Stimulated activated CD4-positive, alpha-beta T cell treated with anti-CD3 and anti-CD28 coated beads, Interleukin-4, amount 100 ng/mL, for 1 hour (primary cell): ENCODE data around the gene NOP56.
"Not testable (repeated sequence)": the region's sequence is repeated elsewhere in the genome, so short reads cannot be mapped to it uniquely, and the experiment has no call there.

Source experiments
- DNase-seq: peaks from one replicate; pipeline ENCODE4 v3.0.0-alpha.2; 2020

NOP56 gene

DNA sequence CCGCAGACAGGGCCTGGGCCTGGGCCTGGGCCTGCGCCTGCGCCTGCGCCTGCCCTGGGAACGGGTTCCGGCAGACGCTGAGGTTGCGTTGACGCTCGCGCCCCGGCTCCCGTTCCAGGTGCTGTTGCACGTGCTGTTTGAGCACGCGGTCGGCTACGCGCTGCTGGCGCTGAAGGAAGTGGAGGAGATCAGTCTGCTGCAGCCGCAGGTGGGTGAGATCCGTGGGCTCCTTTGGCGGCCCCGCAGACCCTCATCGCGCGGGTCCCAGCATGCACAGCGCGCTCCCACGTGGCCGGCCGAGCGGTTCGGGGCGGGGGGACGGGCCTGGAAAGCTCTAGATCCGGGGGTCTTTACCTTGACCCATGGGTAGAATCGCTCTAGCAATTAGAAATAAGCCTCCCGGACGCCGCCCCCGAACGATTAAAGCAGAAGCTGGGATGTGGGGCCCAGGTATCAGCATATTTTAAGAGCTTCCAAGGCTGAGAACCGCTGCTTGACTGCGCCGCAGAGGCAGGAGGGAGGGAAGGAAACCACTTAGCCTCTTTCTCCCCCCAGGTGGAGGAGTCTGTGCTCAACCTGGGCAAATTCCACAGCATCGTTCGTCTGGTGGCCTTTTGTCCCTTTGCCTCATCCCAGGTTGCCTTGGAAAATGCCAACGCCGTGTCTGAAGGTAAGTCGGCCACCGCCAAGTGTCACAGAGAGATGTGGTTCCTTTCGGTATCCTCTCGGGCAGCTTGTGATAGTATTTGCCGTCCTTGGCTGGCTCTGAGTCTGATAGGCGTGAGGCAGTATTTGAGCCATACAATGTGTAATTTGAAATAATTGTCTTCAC is 508 bp downstream of the NOP56 start:
- peak; percentile 60 for DNase-seq

DNA sequence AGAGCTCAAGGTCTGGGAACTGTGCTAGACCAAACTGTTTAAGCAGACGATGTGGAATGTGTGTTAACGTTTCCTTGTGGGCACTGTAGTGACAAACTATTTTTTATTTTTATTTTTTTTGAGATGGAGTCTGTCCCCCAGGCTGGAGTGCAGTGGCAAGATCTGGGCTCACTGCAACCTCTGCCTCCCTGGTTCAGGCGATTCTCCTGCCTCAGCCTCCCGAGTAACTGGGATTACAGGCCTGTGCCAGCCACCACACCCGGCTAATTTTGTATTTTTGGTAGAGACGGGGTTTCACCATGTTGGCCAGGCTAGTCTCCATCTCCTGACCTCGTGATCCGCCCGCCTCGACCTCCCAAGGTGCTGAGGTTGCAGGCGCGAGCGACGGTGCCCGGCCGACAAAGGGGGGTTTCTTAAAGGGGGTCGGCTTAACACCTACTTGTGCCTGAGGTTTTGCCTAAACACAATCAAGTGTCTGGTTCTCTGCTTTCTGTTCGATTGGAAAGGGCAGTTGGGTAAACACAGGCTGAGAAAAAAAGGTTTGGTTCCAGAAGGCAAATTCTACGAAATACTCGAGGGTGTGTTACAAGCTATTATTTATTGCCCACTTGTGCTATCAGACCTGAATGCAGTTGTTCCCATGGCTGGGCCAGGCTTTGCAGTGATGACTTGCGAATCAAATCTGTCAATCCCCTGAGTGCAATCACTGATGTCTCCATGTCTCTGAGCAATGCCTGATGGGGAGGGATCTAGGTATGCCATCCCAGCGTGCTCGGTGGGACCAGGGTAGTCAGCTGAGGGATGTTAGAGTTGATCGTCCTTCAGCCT is 1.3 kb downstream of the NOP56 start:
- no peak for DNase-seq

GRCh38 chr20:2654384-2654822 is 2.0 kb downstream of the NOP56 start:
- DNase-seq = no peak

GRCh38 chr20:2654831-2655230 is 2.4 kb downstream of the NOP56 start:
- no peak for DNase-seq

DNA sequence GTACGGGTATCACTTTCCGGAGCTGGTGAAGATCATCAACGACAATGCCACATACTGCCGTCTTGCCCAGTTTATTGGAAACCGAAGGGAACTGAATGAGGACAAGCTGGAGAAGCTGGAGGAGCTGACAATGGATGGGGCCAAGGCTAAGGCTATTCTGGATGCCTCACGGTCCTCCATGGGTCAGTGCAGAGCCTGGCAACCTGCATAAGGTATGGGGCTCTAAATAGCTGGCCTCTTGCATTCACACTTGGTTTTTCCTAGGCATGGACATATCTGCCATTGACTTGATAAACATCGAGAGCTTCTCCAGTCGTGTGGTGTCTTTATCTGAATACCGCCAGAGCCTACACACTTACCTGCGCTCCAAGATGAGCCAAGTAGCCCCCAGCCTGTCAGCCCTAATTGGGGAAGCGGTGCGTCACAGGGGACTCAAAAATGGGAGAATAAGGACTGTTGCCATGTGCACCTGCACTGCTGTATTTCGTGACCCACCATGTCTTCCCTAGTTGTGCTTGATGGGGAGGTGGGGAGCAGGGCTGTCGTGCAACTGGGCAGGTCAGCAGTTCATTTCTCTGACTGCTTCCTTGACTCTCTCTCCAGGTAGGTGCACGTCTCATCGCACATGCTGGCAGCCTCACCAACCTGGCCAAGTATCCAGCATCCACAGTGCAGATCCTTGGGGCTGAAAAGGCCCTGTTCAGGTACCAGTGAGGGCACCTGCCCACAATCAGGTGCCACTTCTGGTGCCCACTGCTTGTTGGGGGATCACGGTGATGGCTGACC is 3.1 kb downstream of the NOP56 start:
- no peak for DNase-seq

GRCh38 chr20:2656471-2657117 is 4.2 kb downstream of the NOP56 start:
- DNase-seq = no peak

GRCh38 chr20:2657241-2657640 is 4.8 kb downstream of the NOP56 start:
- no peak for DNase-seq

DNA sequence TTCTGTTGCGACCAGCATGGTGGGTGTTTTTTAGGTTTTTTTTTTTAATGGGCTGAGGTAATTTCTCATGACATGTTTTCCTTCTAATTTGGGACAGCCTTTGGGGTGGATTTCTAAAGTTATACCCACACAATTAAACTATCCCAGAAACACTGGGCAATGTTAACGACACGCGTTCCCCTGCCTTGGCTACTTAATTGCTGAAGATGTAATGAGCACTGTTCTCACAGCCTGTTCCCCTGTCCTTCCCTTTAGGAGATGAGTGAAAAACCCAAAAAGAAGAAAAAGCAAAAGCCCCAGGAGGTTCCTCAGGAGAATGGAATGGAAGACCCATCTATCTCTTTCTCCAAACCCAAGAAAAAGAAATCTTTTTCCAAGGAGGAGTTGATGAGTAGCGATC is 5.2 kb downstream of the NOP56 start:
- no peak for DNase-seq

- no peak for DNase-seq
Measured at GRCh38 chr20:2658414-2659354, 6.3 kb downstream of the NOP56 start.

DNA sequence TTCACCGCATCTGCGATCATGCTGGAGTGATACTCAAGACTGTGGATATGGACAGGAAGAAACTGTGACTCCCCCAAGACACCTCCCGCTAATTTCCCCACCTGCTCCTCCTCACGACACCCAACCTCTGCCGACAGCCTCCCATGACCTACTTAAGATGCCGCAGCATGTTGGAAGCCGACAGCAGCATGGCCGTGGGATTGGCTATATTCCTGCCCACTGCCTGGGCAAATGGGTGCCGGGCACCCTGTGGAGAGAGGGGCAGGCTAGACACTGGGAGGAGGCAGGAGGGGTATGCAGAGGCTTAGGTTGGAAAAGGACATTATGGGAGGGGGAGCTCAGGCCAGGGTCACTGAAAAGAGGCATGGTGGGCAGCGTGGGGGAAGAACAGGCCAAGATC is 7.1 kb downstream of the NOP56 start:
- no peak for DNase-seq

DNA sequence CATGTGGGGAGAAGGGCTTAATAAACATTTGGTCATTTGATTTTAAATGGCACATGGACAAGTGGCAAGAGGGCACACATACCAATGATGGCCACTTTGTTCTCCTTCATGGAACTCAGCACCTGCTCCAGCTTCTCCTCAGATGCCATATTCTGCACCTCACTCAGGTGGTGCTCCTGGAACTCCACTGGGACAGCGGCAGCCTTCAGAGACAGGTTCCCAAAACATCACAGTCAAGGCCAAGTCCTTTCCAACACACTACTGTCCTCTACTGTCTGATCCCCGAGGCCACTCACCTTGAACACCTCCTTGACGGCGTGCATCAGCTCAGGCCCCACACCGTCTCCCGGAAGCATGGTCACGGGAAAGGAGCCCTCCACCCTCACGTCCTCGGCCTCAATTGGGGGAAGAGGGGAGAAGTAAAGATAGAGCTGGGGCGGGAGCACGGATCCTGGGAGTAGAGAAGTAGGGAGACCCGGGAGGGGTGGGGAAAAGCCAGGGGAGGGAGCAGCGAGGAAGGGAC is 11.0 kb downstream of the NOP56 start:
- no peak for DNase-seq

DNA sequence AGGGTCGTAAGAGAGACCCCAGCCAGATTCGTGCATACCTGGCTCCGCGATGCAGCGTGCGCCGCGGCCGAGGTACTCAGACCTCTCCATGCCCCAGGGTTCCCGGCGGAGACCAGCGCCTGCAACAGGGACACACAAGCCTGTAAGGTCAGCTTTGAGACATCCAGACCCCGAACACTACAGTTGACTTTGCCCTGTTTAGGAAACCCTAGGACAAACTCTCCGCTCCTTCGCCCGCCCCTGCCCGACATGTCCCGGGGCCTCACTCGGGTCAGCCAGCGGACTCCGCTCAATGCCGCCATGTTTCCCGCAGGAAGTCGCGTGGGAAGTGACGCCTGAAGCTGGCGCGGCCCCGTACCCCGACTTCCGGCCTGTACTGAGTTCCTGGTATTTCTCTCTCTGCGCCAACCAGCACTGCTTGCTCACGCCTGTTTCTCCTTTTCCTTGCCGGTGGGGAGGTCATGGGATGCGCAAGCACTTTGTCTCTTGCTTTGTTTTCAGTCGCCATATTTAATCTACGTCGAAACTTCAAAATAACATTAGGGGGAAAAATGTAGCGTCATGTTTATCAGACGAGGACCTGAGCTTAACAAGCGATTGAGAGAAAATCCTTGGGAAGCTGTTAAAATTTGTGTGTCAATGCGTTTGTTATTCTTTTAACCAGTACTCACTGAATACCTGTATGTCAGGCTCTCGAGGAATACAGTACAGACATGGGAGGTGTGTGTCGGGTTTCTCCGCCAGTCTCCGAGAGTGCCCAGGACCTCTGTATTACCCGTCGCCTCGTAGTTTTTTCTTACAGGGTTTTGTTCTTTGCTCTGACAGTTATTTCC is 11.7 kb downstream of the NOP56 start, which contains the start of gene IDH3B:
TSS of gene IDH3B (minus strand) at position 330 of the 833 bp plus-strand sequence. CDS start at position 302, 28 bp downstream.
- peak; percentile 88 for DNase-seq

- no peak for DNase-seq
Measured at GRCh38 chr20:2671977-2672376, 19.5 kb downstream of the NOP56 start.

DNA sequence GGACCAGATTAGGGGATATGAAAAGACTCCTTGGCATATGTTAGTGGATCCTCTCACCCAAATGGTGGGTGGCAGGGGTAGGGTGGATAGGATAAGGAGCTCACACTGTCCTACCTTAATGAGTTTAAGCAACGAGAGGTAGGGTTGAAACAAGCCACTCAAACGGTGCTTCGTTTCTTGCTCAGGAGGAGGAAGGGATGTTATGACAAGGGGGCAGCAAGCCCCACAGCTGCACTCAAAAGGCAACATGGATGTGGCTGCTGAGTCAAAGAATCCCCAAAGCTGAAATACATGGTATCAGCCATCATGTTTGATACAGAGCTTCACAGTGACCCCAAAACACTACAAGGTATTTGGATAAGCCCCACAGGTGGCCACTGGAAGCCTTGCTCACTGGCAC is 20.0 kb downstream of the NOP56 start:
- DNase-seq = no peak

GRCh38 chr20:2673453-2673852 is 21.0 kb downstream of the NOP56 start:
- no peak for DNase-seq

DNA sequence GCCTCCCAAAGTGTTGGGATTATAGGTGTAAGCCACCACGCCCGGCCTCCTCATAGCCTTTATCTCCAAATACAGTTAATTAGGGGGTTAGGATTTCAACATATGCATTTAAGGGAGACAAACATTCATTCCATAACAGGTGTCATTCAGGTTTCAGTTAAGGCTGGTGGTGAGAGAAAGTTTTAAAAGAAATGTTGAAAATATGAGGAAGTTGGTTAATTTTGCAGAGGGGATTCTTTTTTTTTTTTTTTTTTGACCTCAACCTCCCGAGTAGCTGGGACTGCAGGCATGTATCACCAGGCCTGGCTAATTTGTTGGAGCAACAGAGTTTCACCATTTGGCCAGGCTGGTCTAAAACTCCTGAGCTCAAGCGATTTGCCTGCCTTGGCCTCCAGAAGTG is 27.6 kb downstream of the NOP56 start:
- no peak for DNase-seq

DNA sequence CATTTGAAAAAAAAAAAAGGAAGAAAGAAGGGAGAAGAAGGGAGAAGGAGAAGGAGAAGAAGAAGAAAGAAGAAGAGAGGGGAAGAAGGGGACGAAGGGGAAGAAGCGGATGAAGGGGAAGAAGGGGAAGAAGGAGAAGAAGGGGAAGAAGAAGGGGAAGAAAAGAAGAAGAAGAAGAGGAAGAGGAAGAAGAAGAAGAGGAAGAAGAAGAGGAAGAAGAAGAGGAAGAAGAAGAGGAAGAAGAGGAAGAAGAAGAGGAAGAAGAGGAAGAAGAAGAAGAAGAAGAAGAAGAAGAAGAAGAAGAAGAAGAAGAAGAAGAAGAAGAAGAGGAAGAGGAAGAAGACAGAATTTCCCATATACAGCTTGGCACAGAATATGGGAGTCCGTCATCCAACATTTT is 29.6 kb downstream of the NOP56 start:
- not testable (repeated sequence) for DNase-seq

GRCh38 chr20:2684817-2685216 is 32.4 kb downstream of the NOP56 start:
- not testable (repeated sequence) for DNase-seq

GRCh38 chr20:2687514-2687913 is 35.1 kb downstream of the NOP56 start:
- no peak for DNase-seq

- DNase-seq = peak; percentile 73
Measured at GRCh38 chr20:2688041-2688591, 35.7 kb downstream of the NOP56 start.
